ENCODE data around the gene DAPK3. TPM values are rescaled to one million over a fixed set of nuclear protein-coding genes. Genes with fewer than 3 reads are reported as not detected.
A peak's percentile ranks its signal among the peaks of the same experiment; 100 is the strongest.

The DAPK3 gene
- total RNA-seq, 4 donors from 2014 or later: 192 to 257 (median 235) TPM

GRCh38 chr19:3995607-3996006 is 24.7 kb upstream of the DAPK3 start:
- Histone ChIP-seq H3K4me1 (no peaks in the 10 kb centered on the region), H3K27me3 (no peaks in the 10 kb centered on the region), H3K4me3 (no peak overlapping the region), H3K27ac (no peak overlapping the region), H3K9me3 (no peaks in the 10 kb centered on the region), H3K36me3 (no peaks in the 10 kb centered on the region)
- ATAC-seq: no peak
- 63 to 68% methylated on average over 1 to 5 of the region's 6 CpGs for WGBS, 2 donors (ENCODE audit: low coverage in 1 of 2)
- no peak for TF ChIP-seq CTCF (IDR thresholded peaks at IDR 0.05)
- no peak for TF ChIP-seq EP300 (IDR thresholded peaks at IDR 0.05)
- no peak for TF ChIP-seq POLR2A (IDR thresholded peaks at IDR 0.05)
- TF ChIP-seq POLR2AphosphoS5 (IDR thresholded peaks at IDR 0.05): no peak

GRCh38 chr19:3990815-3991117 is 19.9 kb upstream of the DAPK3 start:
- 62 to 77% methylated on average over 3 of the region's 3 CpGs for WGBS, 2 donors (ENCODE audit: low coverage in 1 of 2)
- no peak for ATAC-seq
- TF ChIP-seq CTCF (IDR thresholded peaks at IDR 0.05) (no peak), POLR2A (IDR thresholded peaks at IDR 0.05) (no peak), EP300 (IDR thresholded peaks at IDR 0.05) (no peak), POLR2AphosphoS5 (IDR thresholded peaks at IDR 0.05) (no peak)
- Histone ChIP-seq H3K36me3 (no peaks in the 10 kb centered on the region), H3K4me1 (peaks cover 5 to 28% (median 18%) of the 10 kb centered on the region in 3 donors), H3K27me3 (no peaks in the 10 kb centered on the region), H3K9me3 (no peaks in the 10 kb centered on the region), H3K4me3 (no peak overlapping the region), H3K27ac (no peak overlapping the region)

- Histone ChIP-seq H3K27me3 (no peaks in the 10 kb centered on the region), H3K27ac (peak overlapping the region in 2 of 4 donors; percentile 48 to 96), H3K9me3 (no peaks in the 10 kb centered on the region), H3K4me3 (peak overlapping the region in 1 of 2 donors; percentile 94), H3K4me1 (peaks cover 6 to 49% (median 34%) of the 10 kb centered on the region in 3 donors), H3K36me3 (peaks cover 0 to 13% of the 10 kb centered on the region in 2 donors)
- no peak for ATAC-seq
- 1 to 8% methylated on average over 19 to 20 of the region's 30 CpGs for WGBS, 2 donors (ENCODE audit: low coverage in 1 of 2)
- TF ChIP-seq CTCF (IDR thresholded peaks at IDR 0.05) (peak in 3 of 4 experiments; percentile 73 to 83 (median 76)), EP300 (IDR thresholded peaks at IDR 0.05) (no peak)
Observed at GRCh38 chr19:3987619-3988371, 16.9 kb upstream of the DAPK3 start.

- Histone ChIP-seq H3K36me3 (peaks cover 0 to 27% of the 10 kb centered on the region in 2 donors), H3K27me3 (no peaks in the 10 kb centered on the region), H3K4me1 (peaks cover 6 to 63% (median 34%) of the 10 kb centered on the region in 3 donors), H3K4me3 (peak overlapping the region in 1 of 2 donors; percentile 94), H3K27ac (peak overlapping the region; percentile 70 to 96 (median 94)), H3K9me3 (no peaks in the 10 kb centered on the region)
- ATAC-seq: peak; percentile 42
- TF ChIP-seq EP300 (IDR thresholded peaks at IDR 0.05): no peak
- TF ChIP-seq CTCF (IDR thresholded peaks at IDR 0.05): peak in 3 of 4 experiments; percentile 72 to 79 (median 75)
- TF ChIP-seq POLR2A (IDR thresholded peaks at IDR 0.05): no peak
- peak; percentile 58 for TF ChIP-seq POLR2AphosphoS5 (IDR thresholded peaks at IDR 0.05)
- 1 to 8% methylated on average over 20 of the region's 21 CpGs for WGBS, 2 donors (ENCODE audit: low coverage in 1 of 2)
Observed at GRCh38 chr19:3986260-3987041, 15.6 kb upstream of the DAPK3 start.

Measured in gastroesophageal sphincter (tissue), 4 donors.